ENCODE measurements around the gene MYRF. TPM values are rescaled to one million over a fixed set of nuclear protein-coding genes. Genes with fewer than 3 reads are reported as not detected.

MYRF gene
- total and polyA plus RNA-seq, 2 of the 13 experiments (the other 11 are each of a cell fraction or from before 2014, with no cell fraction given), result 10.2 to 25.9 TPM

DNA sequence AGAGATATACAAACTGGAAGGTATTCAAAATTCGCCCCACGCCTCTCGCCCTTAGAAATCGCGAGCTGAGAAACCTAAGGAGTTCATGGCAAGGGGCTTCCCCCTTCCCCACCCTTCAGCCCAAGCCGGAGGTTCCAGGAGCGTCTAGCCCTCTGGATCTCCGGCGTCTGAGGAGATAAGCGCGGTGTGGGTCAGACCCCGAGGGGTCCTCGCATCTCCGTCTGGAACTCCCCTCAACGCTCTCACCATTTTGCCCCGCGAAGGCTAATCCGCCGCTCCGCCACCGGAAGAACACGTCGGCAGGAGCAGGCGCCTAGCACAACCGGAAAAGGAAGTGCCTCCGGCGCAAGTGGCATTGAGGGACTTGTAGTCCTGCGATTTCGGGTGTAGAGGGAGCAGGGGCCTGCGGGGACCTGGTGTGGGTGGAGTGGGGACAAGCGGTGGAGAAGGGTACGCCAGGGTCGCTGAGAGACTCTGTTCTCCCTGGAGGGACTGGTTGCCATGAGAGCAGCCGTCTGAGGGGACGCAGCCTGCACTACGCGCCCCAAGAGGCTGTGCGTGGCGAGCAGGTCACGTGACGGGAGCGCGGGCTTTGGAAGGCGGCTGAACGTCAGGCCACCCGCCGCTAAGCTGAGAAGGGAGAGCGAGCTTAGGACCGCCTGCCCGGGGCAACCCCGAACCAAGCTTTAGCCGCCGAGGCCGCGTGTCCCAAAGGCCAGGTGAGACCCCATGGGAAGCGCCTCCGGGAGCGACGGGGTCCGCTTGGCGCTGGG is 40.1 kb downstream of the MYRF start, which contains the start of the genes FEN1 and TMEM258 (continued):
- TF ChIP-seq, protein P1, sequence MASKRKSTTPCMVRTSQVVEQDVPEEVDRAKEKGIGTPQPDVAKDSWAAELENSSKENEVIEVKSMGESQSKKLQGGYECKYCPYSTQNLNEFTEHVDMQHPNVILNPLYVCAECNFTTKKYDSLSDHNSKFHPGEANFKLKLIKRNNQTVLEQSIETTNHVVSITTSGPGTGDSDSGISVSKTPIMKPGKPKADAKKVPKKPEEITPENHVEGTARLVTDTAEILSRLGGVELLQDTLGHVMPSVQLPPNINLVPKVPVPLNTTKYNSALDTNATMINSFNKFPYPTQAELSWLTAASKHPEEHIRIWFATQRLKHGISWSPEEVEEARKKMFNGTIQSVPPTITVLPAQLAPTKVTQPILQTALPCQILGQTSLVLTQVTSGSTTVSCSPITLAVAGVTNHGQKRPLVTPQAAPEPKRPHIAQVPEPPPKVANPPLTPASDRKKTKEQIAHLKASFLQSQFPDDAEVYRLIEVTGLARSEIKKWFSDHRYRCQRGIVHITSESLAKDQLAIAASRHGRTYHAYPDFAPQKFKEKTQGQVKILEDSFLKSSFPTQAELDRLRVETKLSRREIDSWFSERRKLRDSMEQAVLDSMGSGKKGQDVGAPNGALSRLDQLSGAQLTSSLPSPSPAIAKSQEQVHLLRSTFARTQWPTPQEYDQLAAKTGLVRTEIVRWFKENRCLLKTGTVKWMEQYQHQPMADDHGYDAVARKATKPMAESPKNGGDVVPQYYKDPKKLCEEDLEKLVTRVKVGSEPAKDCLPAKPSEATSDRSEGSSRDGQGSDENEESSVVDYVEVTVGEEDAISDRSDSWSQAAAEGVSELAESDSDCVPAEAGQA (IDR thresholded peaks at IDR 0.05; ENCODE audit: low read depth), result peak; percentile 65; the same call in 1 of the 2 replicates
- TF ChIP-seq, protein P1 (CRISPR knock-in tag; IDR thresholded peaks at IDR 0.05; ENCODE audit: borderline replicate concordance), result no peak
- TF ChIP-seq KLF6 (CRISPR knock-in tag; IDR thresholded peaks at IDR 0.05), result peak; percentile 55; the same call in 1 of the 2 replicates
- TF ChIP-seq ZKSCAN8 (CRISPR knock-in tag; IDR thresholded peaks at IDR 0.05; ENCODE audit: borderline replicate concordance), result no peak; the same call in 1 of the 2 replicates
- TF ChIP-seq ZNF296 (CRISPR knock-in tag; conservative IDR thresholded peaks at IDR 0.05), result no peak
- no peak; the same call in 1 of the 2 replicates for TF ChIP-seq ZNF263 (CRISPR knock-in tag; IDR thresholded peaks at IDR 0.05)
- TF ChIP-seq, protein P2, sequence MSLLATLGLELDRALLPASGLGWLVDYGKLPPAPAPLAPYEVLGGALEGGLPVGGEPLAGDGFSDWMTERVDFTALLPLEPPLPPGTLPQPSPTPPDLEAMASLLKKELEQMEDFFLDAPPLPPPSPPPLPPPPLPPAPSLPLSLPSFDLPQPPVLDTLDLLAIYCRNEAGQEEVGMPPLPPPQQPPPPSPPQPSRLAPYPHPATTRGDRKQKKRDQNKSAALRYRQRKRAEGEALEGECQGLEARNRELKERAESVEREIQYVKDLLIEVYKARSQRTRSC (CRISPR knock-in tag; IDR thresholded peaks at IDR 0.05; ENCODE audit: low read depth), result 0 out of 2 replicates have a peak, but pooled peaks have one; percentile 87
- peak; percentile 22; the same call in 1 of the 2 replicates for TF ChIP-seq ZFP62 (CRISPR knock-in tag; IDR thresholded peaks at IDR 0.05)
- TF ChIP-seq ZFX (CRISPR knock-in tag; IDR thresholded peaks at IDR 0.05; ENCODE audit: low read depth), result peak; percentile 82
- 0 out of 2 replicates have a peak, but pooled peaks have one; percentile 77 for TF ChIP-seq RFXANK (CRISPR knock-in tag; IDR thresholded peaks at IDR 0.05)
- no peak for TF ChIP-seq PAWR (CRISPR knock-in tag; IDR thresholded peaks at IDR 0.05; ENCODE audit: borderline replicate concordance)
- TF ChIP-seq, protein P3, sequence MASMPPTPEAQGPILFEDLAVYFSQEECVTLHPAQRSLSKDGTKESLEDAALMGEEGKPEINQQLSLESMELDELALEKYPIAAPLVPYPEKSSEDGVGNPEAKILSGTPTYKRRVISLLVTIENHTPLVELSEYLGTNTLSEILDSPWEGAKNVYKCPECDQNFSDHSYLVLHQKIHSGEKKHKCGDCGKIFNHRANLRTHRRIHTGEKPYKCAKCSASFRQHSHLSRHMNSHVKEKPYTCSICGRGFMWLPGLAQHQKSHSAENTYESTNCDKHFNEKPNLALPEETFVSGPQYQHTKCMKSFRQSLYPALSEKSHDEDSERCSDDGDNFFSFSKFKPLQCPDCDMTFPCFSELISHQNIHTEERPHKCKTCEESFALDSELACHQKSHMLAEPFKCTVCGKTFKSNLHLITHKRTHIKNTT (CRISPR knock-in tag; IDR thresholded peaks at IDR 0.05), result no peak
- 0 out of 2 replicates have a peak, but pooled peaks have one; percentile 52 for TF ChIP-seq SNAPC2 (CRISPR knock-in tag; IDR thresholded peaks at IDR 0.05)
- no peak for TF ChIP-seq ZNF841 (CRISPR knock-in tag; IDR thresholded peaks at IDR 0.05; ENCODE audit: borderline replicate concordance)
- TF ChIP-seq, protein P4, sequence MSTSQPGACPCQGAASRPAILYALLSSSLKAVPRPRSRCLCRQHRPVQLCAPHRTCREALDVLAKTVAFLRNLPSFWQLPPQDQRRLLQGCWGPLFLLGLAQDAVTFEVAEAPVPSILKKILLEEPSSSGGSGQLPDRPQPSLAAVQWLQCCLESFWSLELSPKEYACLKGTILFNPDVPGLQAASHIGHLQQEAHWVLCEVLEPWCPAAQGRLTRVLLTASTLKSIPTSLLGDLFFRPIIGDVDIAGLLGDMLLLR (CRISPR knock-in tag; IDR thresholded peaks at IDR 0.05), result no peak; the same call in 1 of the 2 replicates
- TF ChIP-seq POLR2AphosphoS2 (IDR thresholded peaks at IDR 0.05; ENCODE audit: low read depth, low read length), result 0 out of 2 replicates have a peak, but pooled peaks have one; percentile 31
- TF ChIP-seq ZNF746 (CRISPR knock-in tag; IDR thresholded peaks at IDR 0.05), result 0 out of 2 replicates have a peak, but pooled peaks have one; percentile 24
- TF ChIP-seq, protein P5, sequence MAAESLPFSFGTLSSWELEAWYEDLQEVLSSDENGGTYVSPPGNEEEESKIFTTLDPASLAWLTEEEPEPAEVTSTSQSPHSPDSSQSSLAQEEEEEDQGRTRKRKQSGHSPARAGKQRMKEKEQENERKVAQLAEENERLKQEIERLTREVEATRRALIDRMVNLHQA (CRISPR knock-in tag; IDR thresholded peaks at IDR 0.05), result no peak
- TF ChIP-seq ZNF530 (CRISPR knock-in tag; IDR thresholded peaks at IDR 0.05; ENCODE audit: low read depth), result no peak

Measured in HepG2 (cell line).